KMS-11 (cell line): ENCODE results near the gene MTAP.

Source experiments
- H2AFZ ChIP-seq: fragments of 200-600 bp; sonication (generic); 2 replicates; pipeline ENCODE4 v1.6.1; 2016; ENCODE audit warnings: antibody characterized with exemption, mixed run types, low read depth
- H3K27ac ChIP-seq: fragments of 200-600 bp; sonication (generic); 2 replicates; pipeline ENCODE4 v1.6.1; 2016; ENCODE audit warnings: mild to moderate bottlenecking, mixed run types
- H3K27me3 ChIP-seq: fragments of 200-600 bp; sonication (generic); 2 replicates; pipeline ENCODE4 v1.6.1; 2017; ENCODE audit warnings: mild to moderate bottlenecking, low read depth, mixed run types, moderate library complexity; ENCODE audit not compliant: insufficient read depth
- H3K36me3 ChIP-seq: fragments of 200-600 bp; sonication (generic); 2 replicates; pipeline ENCODE4 v1.6.1; 2017; ENCODE audit warnings: mild to moderate bottlenecking, mixed run types; ENCODE audit not compliant: insufficient read depth
- H3K4me1 ChIP-seq: fragments of 200-600 bp; sonication (generic); 2 replicates; pipeline ENCODE4 v1.6.1; 2016; ENCODE audit warnings: mild to moderate bottlenecking, low read depth, mixed run types; ENCODE audit not compliant: poor library complexity, severe bottlenecking
- H3K4me2 ChIP-seq: fragments of 200-600 bp; sonication (generic); 2 replicates; pipeline ENCODE4 v1.7.0; 2016; ENCODE audit warnings: mild to moderate bottlenecking, mixed run types
- H3K4me3 ChIP-seq: fragments of 200-600 bp; sonication (generic); IDR thresholded peaks from 2 replicates; pipeline ENCODE4 v1.6.1; 2017; ENCODE audit warnings: low read depth, low read length, mixed read lengths; ENCODE audit not compliant: insufficient read depth
- H3K79me2 ChIP-seq: fragments of 200-600 bp; sonication (generic); 2 replicates; pipeline ENCODE4 v1.6.1; 2016; ENCODE audit warnings: low read depth, mixed run types; ENCODE audit not compliant: insufficient read depth
- H3K9ac ChIP-seq: fragments of 200-600 bp; sonication (generic); 2 replicates; pipeline ENCODE4 v1.6.1; 2016; ENCODE audit warnings: mild to moderate bottlenecking, mixed run types
- H4K20me1 ChIP-seq: fragments of 200-600 bp; sonication (generic); 2 replicates; pipeline ENCODE4 v1.6.1; 2016; ENCODE audit warnings: mild to moderate bottlenecking, mixed run types; ENCODE audit not compliant: insufficient read depth
- CTCF ChIP-seq: fragments of 200-600 bp; sonication (generic); conservative IDR thresholded peaks from 2 replicates; pipeline ENCODE4 v1.6.1; 2017; ENCODE audit warnings: low read depth, mild to moderate bottlenecking, antibody characterized with exemption, low read length, moderate library complexity, mixed read lengths

MTAP gene

GRCh38 chr9:21903380-21903965, 101.0 kb downstream of the MTAP start:
- Histone ChIP-seq H2AFZ (no peak overlapping the region), H3K79me2 (no peaks in the 10 kb centered on the region)
- no peak for TF ChIP-seq CTCF

GRCh38 chr9:21904371-21904770, 101.9 kb downstream of the MTAP start:
- Histone ChIP-seq H3K27me3 (no peaks in the 10 kb centered on the region), H2AFZ (no peak overlapping the region), H3K4me2 (no peak overlapping the region), H3K4me1 (no peaks in the 10 kb centered on the region), H3K36me3 (no peaks in the 10 kb centered on the region), H4K20me1 (no peaks in the 10 kb centered on the region), H3K27ac (no peak overlapping the region), H3K79me2 (no peaks in the 10 kb centered on the region), H3K4me3 (no peak overlapping the region), H3K9ac (no peak overlapping the region)
- TF ChIP-seq CTCF = no peak

More at GRCh38 chr9:21903380-21903965, 101.0 kb downstream of the MTAP start:
- no peaks in the 10 kb centered on the region for H3K27me3 ChIP-seq
- no peaks in the 10 kb centered on the region for H4K20me1 ChIP-seq
- H3K27ac ChIP-seq = no peak overlapping the region
- H3K9ac ChIP-seq = no peak overlapping the region
- H3K4me2 ChIP-seq = no peak overlapping the region
- no peak overlapping the region for H3K4me3 ChIP-seq
- no peaks in the 10 kb centered on the region for H3K4me1 ChIP-seq
- no peaks in the 10 kb centered on the region for H3K36me3 ChIP-seq

- Histone ChIP-seq H4K20me1 (no peaks in the 10 kb centered on the region), H3K27me3 (no peaks in the 10 kb centered on the region), H3K4me1 (no peaks in the 10 kb centered on the region), H2AFZ (no peak overlapping the region), H3K4me2 (no peak overlapping the region), H3K4me3 (no peak overlapping the region), H3K79me2 (no peaks in the 10 kb centered on the region), H3K36me3 (no peaks in the 10 kb centered on the region), H3K9ac (no peak overlapping the region), H3K27ac (no peak overlapping the region)
- 0 out of 2 replicates have a peak, but pooled peaks have one; percentile 17 for TF ChIP-seq CTCF
Observed at GRCh38 chr9:21904776-21905175, 102.3 kb downstream of the MTAP start.

- Histone ChIP-seq H3K9ac (no peak overlapping the region), H3K4me2 (no peak overlapping the region), H4K20me1 (no peaks in the 10 kb centered on the region), H3K79me2 (no peaks in the 10 kb centered on the region), H3K4me3 (no peak overlapping the region), H3K27ac (no peak overlapping the region), H3K27me3 (no peaks in the 10 kb centered on the region), H3K36me3 (no peaks in the 10 kb centered on the region), H2AFZ (no peak overlapping the region), H3K4me1 (no peaks in the 10 kb centered on the region)
- no peak for TF ChIP-seq CTCF
Observed at GRCh38 chr9:21906213-21906612, 103.8 kb downstream of the MTAP start.
